ENCODE data around the gene SH3BP2.

SH3BP2 gene

DNA sequence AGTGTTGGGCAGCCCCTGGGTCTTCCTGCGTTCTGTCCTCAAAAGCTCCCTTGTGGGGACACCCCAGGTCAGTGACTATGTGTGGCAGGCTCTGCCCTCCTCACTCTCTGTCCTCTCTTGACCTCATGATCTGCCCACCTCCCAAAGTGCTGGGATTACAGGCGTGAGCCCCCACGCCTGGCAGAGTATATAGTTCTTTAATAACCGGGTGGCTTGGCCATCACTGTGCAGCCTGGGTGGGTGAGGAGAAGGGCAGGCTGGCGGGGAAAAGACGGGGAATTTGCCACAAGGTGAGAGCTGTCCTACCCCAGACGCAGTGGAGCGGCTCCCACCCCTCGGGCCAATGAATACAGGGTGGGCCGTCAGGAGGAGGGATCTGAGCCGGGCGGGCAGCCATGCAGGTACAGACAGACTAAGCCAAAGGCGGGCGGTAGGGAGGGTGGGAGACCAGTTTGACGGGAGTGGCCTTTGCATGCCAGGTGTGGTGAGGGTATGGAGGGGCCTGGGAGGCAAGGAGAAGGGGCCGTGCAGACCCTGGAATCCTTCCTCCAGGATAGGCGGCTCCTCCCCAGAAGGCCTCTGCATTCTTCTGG, 2.5 kb downstream of the SH3BP2 start:
- no peaks in the 10 kb centered on the region for H3K27me3 Mint-ChIP-seq
- peak overlapping the region; percentile 15 for H3K4me3 Mint-ChIP-seq
- no peaks in the 10 kb centered on the region for H3K36me3 Mint-ChIP-seq
- H3K9me3 Mint-ChIP-seq, result no peaks in the 10 kb centered on the region
- H3K27ac Mint-ChIP-seq, result peak overlapping the region; percentile 51
- H3K4me1 Mint-ChIP-seq, result peaks cover 55% of the 10 kb centered on the region

DNA sequence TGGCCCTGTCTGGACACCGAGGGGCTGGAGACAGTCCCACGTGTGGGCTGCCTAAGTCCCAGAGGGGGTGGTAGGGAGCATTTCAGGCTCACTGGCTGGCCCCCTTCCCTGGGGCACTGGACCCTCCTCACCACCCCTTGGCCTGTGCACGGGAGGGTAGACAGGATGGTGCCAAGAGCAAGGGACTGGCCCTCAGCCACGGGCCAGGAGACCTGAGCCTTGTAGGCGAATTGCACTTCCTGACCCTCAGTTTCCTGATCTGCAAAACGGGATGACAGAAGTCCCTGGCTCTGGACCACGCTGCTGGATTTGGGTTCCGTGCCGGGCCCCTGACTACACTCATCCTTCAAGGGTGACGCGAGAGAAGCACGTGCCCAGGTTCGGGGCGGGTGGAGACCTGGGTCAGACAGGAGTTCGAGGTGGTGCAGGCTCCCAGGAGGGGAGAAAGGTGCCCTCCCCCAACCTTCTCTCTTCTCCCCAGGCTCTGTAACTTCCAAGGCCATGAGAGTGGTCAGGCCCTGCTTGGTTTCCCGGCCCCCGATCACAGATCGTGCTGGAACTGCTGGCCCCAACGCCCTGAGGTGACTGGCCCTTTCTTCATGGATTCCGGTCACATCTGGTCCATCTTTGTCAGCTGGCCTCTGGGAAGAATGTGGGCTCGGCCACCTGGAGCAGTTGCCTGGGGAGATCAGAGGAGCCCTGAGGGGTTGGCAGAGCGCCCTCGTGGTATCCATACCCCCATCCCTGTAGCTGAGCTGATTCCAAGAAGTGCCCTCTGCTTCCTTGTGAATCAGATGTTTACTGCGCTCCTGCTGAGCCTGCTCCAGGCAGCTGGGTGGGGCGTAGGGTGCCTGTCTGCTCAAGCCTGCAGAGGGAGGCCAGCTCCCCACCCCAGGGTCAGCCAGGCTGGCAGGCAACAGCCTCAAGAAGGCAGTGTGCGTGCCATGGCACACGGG, 3.3 kb downstream of the SH3BP2 start:
- Mint-ChIP-seq H3K4me3 (no peak overlapping the region), H3K9me3 (no peaks in the 10 kb centered on the region), H3K4me1 (peaks cover 55% of the 10 kb centered on the region), H3K36me3 (no peaks in the 10 kb centered on the region), H3K27me3 (no peaks in the 10 kb centered on the region), H3K27ac (no peak overlapping the region)

DNA sequence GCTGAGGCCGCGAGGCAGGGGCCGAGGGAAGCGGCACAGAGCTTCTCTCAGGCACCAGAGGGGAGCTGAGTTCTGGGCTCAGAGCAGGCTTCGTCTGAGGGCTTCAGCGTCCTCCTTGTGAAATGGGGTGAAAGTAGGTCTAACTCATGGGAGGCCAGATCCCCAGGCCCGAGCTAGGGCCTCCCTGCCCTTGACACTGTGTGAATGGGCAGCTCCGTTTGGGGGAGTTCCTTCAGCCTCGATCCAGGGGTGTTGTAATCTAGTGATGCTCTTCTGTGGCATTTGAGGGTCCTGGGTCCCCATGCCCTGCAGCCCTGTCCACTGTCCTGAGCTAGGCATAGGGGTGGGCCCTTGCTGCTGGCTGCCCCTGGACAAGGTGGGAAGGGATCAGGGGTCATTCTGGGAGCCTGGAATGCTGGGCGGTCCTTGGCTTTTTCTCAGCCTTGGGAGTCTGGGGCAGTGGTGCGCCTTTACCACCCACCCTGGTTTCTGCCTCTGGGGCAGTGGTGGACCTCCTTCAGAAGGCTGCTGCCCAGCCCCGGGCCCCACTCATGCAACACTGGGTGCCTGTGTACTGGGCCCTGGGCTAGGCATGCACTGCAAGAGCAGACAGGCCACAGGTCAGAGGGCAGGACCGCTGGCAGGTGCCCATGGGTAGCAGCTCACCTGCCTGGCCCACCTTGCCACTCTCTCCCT, 4.1 kb downstream of the SH3BP2 start:
- Mint-ChIP-seq H3K4me1 (peaks cover 61% of the 10 kb centered on the region), H3K36me3 (no peaks in the 10 kb centered on the region), H3K27me3 (no peaks in the 10 kb centered on the region), H3K4me3 (no peak overlapping the region), H3K9me3 (no peaks in the 10 kb centered on the region), H3K27ac (peak overlapping the region; percentile 35)

DNA sequence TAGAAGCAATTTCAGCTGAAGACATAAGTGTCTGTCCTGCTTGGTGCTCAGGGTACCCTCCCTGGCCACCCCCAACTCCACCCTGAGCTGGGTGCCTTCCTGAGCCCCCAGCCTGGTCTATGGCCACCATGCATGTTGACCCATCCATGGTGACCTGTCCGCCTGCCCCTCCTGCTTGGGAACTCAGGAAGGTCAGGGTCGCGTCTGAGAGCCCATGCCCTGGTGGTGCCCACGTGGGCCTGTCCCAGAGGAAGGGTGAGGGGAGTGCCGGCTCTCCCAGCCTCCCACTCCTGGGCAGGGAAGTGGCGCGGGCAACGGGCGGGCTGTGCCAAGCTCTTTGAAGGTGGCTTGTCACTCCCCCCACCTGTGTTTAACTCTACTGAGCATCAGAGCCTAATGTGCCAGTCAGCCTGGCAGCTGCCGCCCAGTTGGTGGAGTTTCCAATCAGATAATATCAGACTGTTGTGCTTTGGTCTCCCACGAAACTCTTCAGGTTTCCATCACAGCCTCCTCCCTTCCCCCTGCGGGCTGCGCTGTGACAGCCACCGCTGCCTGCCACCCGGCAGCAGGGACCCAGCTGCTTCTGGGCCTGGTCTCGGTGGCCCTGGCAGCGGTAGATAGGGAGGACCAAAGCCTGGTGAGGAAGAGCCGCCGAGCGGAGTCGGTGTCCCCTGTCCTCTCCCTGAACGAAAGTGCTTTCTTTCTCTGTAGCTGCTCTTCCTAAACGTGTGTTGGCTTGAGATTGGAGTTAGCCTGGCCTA, 4.8 kb downstream of the SH3BP2 start:
- H3K27me3 Mint-ChIP-seq, result no peaks in the 10 kb centered on the region
- H3K4me1 Mint-ChIP-seq, result peaks cover 61% of the 10 kb centered on the region
- no peaks in the 10 kb centered on the region for H3K36me3 Mint-ChIP-seq
- H3K27ac Mint-ChIP-seq, result peak overlapping the region; percentile 35
- no peaks in the 10 kb centered on the region for H3K9me3 Mint-ChIP-seq
- peak overlapping the region; percentile 63 for H3K4me3 Mint-ChIP-seq

DNA sequence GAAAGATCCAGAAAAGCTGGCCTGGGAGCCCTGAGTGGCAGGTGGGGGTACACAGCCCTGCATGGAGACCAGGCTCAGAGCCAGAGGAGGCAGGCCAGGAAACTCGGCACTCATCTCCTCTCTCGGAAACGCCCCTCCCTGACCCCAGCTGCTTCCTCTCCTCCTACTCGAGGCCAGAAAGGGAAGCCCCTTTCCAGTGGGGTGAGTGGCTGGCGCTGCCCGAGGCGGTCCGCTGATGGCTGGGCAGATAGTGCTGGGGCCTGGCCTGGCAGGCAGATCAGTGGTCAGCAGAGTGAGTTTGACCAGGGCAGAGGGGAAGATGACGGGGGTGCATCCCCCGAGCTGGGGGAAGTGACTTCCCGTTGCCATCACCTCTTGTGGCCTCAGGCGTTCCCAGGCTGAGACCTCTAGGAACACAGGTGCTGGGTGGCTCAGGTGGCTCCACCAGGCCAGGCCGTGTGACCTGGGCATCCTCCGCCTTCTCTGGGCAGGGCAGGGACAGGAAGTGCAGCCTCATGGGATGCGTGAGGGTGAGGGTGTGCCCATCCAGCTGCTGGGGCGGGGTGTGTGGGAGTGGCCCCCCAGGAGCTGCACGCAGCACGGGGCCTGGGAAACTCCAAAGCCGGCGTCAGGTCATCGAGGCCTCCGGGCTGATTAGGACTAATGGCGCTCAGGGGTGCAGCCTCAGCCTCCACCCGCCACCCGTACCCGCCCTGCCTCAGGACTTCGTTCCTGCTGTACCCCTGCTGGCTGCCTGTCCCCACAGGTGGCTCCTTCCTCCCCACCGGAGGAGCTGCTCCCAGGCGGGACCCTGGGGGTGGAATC, 5.7 kb downstream of the SH3BP2 start:
- no peak overlapping the region for H3K27ac Mint-ChIP-seq
- H3K36me3 Mint-ChIP-seq, result no peaks in the 10 kb centered on the region
- H3K9me3 Mint-ChIP-seq, result no peaks in the 10 kb centered on the region
- H3K4me1 Mint-ChIP-seq, result peaks cover 58% of the 10 kb centered on the region
- H3K27me3 Mint-ChIP-seq, result no peaks in the 10 kb centered on the region
- H3K4me3 Mint-ChIP-seq, result peak overlapping the region; percentile 74

DNA sequence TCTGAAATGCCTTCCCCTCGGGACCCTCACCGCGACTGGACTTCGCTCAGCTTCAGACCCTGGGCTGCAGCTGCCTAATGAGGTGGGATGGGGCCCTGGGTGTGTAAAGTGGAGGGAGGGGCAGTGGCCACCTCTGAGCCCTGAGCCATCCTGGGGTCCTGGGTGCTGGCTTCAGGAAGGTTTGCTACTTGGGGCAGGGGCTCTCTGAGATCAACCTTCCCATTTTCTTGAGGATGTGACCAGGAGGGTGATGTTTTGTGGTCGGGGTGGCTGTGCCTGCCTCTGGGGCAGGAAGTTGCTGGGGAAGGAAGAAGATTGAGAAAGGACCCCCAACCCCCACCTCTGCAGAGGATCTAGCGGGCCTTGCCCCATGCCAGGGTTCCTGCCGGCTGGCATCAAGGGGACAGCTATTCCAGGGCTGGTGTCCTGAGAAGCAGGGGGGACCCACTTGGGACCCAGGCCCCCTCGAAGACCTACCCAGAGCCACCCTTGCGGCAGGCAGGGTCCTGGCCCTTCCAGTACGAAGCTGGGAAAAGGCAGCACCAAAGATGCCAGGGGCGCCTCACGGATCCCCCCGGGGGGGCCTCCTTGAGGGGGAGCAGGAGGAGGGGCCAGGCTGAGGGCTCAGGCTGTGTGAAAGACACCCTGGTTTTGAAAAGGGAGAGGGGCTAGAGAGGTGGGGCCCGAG, 6.5 kb downstream of the SH3BP2 start:
- Mint-ChIP-seq H3K27me3 (no peaks in the 10 kb centered on the region), H3K36me3 (no peaks in the 10 kb centered on the region), H3K9me3 (no peaks in the 10 kb centered on the region), H3K4me3 (peak overlapping the region; percentile 74), H3K27ac (no peak overlapping the region), H3K4me1 (peaks cover 51% of the 10 kb centered on the region)

DNA sequence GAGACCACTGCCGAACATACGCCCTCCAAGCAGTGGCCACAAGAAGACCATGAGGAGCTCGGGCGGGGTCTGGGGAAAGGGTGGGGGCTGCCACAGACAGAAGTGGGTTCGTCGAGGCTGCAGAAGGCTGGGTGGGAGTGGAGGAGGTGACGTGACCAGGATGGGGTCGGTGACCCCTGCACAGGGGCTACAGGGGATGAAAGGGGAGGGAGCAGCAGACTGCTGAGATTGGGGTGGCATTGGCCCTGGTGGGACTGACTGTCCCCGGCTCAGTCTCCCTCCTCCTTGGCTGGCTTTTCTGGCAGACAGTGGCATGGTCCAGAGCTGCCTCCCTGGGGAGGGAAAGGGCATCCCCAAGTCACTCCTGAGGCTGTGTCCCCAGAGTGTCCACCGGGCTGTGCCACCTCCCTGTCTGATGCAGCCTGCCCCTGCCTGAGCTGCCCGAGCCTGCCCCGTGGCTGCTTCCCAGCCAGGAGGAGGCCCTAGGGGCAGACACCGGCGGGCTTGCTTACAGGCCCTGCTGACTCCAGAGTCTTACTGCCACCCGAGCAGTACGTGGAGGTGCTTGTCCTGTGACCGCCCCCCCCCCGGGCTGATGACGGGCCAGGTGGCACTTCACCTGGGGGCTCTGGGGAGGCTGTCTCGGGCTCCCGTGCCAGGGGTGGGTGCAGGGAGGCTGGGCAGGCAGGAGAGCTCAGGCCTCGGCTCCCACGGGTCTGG, 7.2 kb downstream of the SH3BP2 start:
- H3K27ac Mint-ChIP-seq, result no peak overlapping the region
- H3K27me3 Mint-ChIP-seq, result no peaks in the 10 kb centered on the region
- peak overlapping the region; percentile 47 for H3K4me3 Mint-ChIP-seq
- no peaks in the 10 kb centered on the region for H3K9me3 Mint-ChIP-seq
- H3K36me3 Mint-ChIP-seq, result no peaks in the 10 kb centered on the region
- H3K4me1 Mint-ChIP-seq, result peaks cover 43% of the 10 kb centered on the region

DNA sequence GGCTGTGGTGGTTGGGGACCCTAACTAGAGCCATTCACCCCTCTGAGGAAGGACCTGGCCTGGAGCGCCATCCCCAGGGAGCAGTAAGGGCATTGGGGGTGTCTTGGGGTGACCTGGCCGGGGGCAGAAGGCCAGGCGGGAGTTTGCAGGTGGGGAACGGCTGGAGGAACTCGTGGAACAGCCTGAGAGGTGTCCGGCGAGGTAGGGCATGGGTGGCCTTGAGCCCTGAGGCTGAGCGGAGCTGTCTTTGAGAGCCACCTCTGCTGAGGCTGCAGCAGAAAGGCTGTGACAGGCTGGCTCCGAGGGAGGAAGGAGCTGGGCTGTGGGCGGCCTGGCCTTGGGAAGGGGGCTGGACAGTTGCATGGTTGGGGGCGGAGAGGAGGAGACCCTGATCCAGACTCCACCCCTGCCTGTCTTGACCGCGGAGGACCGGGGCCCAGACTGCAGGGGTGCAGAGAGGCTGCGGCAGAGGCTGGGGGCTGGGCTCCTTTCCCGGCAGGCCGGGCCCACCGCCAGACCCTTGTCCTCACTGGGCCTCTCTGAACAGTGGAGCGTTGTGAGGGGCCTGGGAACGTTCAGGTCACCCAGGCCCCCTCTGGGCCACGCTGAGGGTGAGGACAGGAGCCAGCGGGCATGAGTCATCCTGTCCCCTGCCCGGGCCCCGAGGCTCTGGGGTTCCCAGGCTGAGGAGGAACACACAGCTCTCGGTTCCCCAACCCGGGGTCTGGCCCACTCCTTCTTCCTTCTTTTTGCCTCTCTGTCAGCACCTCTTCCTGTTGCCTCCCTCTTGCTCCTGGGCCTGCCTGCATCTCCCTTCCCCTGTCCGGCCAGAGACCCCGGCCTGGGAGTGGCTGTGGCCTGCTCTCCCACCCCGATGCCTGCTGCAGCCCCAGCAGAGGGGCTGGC, 8.1 kb downstream of the SH3BP2 start:
- Mint-ChIP-seq H3K27me3 (no peaks in the 10 kb centered on the region), H3K4me3 (peak overlapping the region; percentile 44), H3K4me1 (peaks cover 40% of the 10 kb centered on the region), H3K27ac (no peak overlapping the region), H3K36me3 (no peaks in the 10 kb centered on the region), H3K9me3 (no peaks in the 10 kb centered on the region)

DNA sequence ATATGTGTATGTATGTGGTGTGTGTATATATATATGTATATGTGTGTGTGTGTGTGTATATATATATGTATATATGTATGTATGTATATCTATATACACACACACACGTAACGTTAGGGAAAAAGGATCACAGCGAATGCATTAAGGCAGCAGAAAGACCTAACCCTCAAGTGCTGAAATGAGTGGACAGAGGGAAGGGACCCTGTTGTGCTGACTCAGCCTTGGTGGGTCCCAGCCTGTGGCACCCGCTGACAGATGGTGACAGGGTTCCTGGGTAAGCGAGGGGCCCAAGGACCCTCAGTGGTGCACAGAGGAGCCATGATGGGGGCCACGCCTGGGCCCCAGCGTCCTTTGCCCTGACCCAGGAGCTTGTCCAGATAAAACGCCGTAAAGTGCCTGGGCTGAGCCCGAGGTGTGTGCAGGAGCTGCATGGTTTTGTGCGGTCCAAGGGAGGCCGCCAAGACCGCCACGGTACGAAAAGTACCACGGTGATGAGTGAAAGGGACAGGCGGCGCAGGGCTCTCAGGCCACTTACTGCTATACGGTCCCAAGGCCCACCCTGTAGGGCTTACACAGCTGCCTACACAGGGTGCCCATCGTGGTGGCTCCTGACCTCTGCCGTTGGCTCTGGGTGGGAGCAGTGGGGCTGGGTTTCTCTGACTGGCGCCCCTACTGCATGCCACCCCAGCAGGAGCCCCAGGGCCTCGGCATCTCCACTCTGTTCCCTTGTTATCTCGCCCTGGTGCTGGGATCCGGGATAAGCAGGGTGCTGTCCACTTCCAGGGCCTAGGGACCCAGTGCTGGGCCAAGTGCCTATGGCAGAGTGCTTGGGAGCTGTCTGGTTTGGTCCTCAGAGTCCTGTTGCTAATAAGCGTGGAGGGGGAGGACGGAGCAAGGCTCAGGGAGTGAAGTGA, 10.0 kb downstream of the SH3BP2 start:
- Mint-ChIP-seq H3K4me3 (no peak overlapping the region), H3K27ac (no peak overlapping the region), H3K27me3 (no peaks in the 10 kb centered on the region), H3K9me3 (no peaks in the 10 kb centered on the region), H3K36me3 (no peaks in the 10 kb centered on the region), H3K4me1 (peaks cover 33% of the 10 kb centered on the region)

DNA sequence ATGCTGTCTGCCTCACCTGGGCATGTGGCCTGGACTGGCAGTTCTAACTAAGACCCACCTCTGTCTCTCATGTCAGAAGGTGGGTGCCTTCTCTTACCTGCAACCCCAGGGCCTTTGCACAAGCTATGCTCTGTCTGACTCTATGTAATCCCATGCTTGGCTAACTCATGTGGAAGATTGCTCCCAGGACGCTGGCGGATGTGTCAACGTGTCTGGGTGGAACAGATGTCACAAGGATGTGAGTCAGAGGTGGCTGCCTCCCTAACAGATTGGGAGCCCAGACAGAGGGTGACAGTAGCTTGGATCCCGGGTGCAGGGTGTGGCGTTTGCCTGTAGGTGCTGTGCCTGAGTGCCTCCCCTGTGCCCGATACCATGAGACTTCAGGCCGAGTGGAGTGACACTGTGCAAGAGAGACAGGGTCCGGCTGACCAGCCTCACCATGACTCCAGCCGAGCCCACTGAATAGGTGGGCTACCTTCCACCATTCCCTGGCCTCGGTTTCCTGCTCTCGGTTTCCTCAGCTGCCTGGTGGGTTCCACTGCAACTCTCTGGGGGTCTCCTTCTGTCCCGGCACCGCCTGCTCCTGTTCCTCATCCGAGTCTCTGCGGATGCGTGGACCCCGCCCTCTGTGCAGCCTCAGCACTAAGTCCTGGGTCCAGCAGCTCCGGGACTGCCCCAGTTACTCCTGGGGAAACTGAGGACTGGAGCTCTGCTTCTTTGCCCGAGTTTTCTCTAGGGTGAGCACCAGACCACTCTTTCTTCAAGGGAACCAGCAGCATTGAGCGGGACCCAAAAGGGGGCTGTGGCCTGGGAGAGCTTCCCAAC, 11.0 kb downstream of the SH3BP2 start:
- Mint-ChIP-seq H3K27ac (no peak overlapping the region), H3K27me3 (no peaks in the 10 kb centered on the region), H3K9me3 (no peaks in the 10 kb centered on the region), H3K4me1 (peaks cover 24% of the 10 kb centered on the region), H3K4me3 (no peak overlapping the region), H3K36me3 (no peaks in the 10 kb centered on the region)

DNA sequence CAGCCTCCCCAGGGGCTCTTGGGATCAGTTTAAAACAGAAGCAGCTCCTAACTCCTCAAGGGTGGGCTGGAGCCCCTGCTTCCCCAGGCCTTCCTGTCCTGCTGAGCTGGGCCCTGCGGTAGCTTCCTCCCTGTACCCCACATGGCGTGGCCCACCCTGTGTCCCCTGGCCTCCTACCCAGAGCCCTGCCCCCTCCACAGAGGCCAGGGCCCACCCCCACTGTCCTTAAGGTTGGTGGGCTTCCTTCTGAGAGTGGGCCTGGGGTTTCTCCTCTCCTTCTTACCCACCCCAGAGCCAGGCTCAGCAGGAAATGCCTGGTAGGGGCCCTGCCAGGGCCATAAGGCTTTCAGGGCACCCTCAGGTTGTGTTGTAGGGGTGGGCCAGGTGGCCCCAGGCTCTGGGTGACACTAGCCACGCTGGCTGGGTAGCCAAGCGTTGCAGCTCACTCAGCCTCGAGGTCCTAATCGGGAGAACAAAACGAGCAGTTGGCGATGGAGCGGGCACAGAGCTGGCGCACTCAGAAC, 11.6 kb downstream of the SH3BP2 start:
- H3K27me3 Mint-ChIP-seq, result no peaks in the 10 kb centered on the region
- H3K4me1 Mint-ChIP-seq, result peaks cover 19% of the 10 kb centered on the region
- no peaks in the 10 kb centered on the region for H3K36me3 Mint-ChIP-seq
- H3K9me3 Mint-ChIP-seq, result no peaks in the 10 kb centered on the region
- H3K4me3 Mint-ChIP-seq, result no peak overlapping the region
- H3K27ac Mint-ChIP-seq, result no peak overlapping the region

All from activated naive CD4-positive, alpha-beta T cell treated with anti-CD3 and anti-CD28 coated beads, Interleukin-2, amount 50 U/mL, for 24 hours (primary cell).